Cardiac septum (tissue), 1 donor: ENCODE results near the gene ELMO3. TPM values are rescaled to one million over a fixed set of nuclear protein-coding genes. Genes with fewer than 3 reads are reported as not detected.

Experiments used
- DNase-seq: peaks from one replicate; pipeline ENCODE4 v3.0.0-alpha.2; 2020; ENCODE audit warnings: low spot score
- intact Hi-C: fragments of 100-400 bp; cut with DNase I; formaldehyde crosslinking; loops from one replicate; pipeline ENCODE4 v1.14.0; 2022
- long read RNA-seq: library from polyadenylated mRNA; unstranded; transcript quantifications from one replicate; pipeline ENCODE4 v2.0.0, GENCODE V29; 2021
- total RNA-seq: library from RNA; stranded (reverse); fragmentation: NEBNext Ultra II Directional; extraction: Animal tissue kit (Norgen Biotek cat#: 25700); gene quantifications from one replicate; pipeline ENCODE4 v1.2.1, GENCODE V29; 2021
- donor health status: DM: no; HTN: no; CAD: no.

Gene ELMO3
- 0.92 TPM for total RNA-seq
- long read RNA-seq, partial matches to known transcripts: 0 of 1 reads
- long read RNA-seq, other reads (novel, unspliced or antisense): 1 of 1 reads

GRCh38 chr16:67199011-67199807 is at the start of gene ELMO3:
Gene ELMO3 (plus strand): TSS chr16:67199131. CDS start chr16:67199327, 196 bp downstream.
- no peak for DNase-seq
- intact Hi-C loops: no loop called here

GRCh38 chr16:67149276-67150046 is 49.5 kb upstream of the ELMO3 start:
- intact Hi-C loops: no loop called here
- no peak for DNase-seq

GRCh38 chr16:67150047-67150832 is 48.7 kb upstream of the ELMO3 start:
- no peak for DNase-seq
- intact Hi-C loops: no loop called here

GRCh38 chr16:67150833-67151396 is 48.0 kb upstream of the ELMO3 start, which contains the start of gene B3GNT9:
Gene B3GNT9 (minus strand): TSS chr16:67150998. CDS start chr16:67150485, 513 bp downstream.
- DNase-seq: peak; percentile 86
- intact Hi-C loops: no loop called here

- intact Hi-C loops: no loop called here
These were observed 47.4 kb upstream of the ELMO3 start for GRCh38 chr16:67151431-67152097.

GRCh38 chr16:67154578-67155294 is 44.2 kb upstream of the ELMO3 start:
- intact Hi-C loops: loop anchor here (2.0 to 5.0 kb wide), 4 partner anchors 47 to 257 kb away; partner anchors contain the start of gene PHAF1
- no peak for DNase-seq

More at GRCh38 chr16:67151431-67152097, 47.4 kb upstream of the ELMO3 start:
- DNase-seq: no peak

GRCh38 chr16:67155295-67156142 is 43.4 kb upstream of the ELMO3 start:
- intact Hi-C loops: loop anchor here (2.0 to 5.0 kb wide), 4 partner anchors 48 to 258 kb away; partner anchors contain the start of gene PHAF1
- DNase-seq: peak; percentile 89

GRCh38 chr16:67156143-67156844 is 42.6 kb upstream of the ELMO3 start:
- intact Hi-C loops: loop anchor here (5.0 kb wide), 3 partner anchors 49 to 259 kb away; partner anchors contain the start of gene PHAF1
- no peak for DNase-seq

- no peak for DNase-seq
- intact Hi-C loops: loop anchor here (5.0 kb wide), 3 partner anchors 50 to 260 kb away; partner anchors contain the start of gene PHAF1
These were observed 41.7 kb upstream of the ELMO3 start for GRCh38 chr16:67157106-67157748.

- DNase-seq: no peak
- intact Hi-C loops: loop anchor here (5.0 kb wide), 3 partner anchors 51 to 261 kb away; partner anchors contain the start of gene PHAF1
These were observed 40.9 kb upstream of the ELMO3 start for GRCh38 chr16:67157892-67158635.

- intact Hi-C loops: loop anchor here (5.0 kb wide), 3 partner anchors 52 to 262 kb away; partner anchors contain the start of gene PHAF1
- DNase-seq: no peak
These were observed 40.0 kb upstream of the ELMO3 start for GRCh38 chr16:67158637-67159600.

GRCh38 chr16:67161595-67162058 is 37.3 kb upstream of the ELMO3 start:
- DNase-seq: no peak
- intact Hi-C loops: loop anchor here (2.0 kb wide), 1 partner anchor 23 kb away; no protein-coding TSS in a partner anchor

- intact Hi-C loops: no loop called here
- DNase-seq: no peak
These were observed 36.3 kb upstream of the ELMO3 start for GRCh38 chr16:67162506-67163163.
